Heart left ventricle (tissue), 16 donors: ENCODE measurements around the gene PNPLA1. TPM values are rescaled to one million over a fixed set of nuclear protein-coding genes. Genes with fewer than 3 reads are reported as not detected.

ENCODE experiments used
- ATAC-seq, 4 donors: fragments of 200-7000 bp; cut with Tn5 transposase; one replicate each; pipeline ENCODE4 v1.9.1; 2020 to 2022; ENCODE audit warnings: moderate library complexity in 4 of 4, mild to moderate bottlenecking in 3 of 4, moderate number of reproducible peaks in 1 of 4
- DNase-seq, 5 donors: peaks; one replicate each; pipeline ENCODE4 v3.0.0-alpha.2; 2020
- H3K27ac ChIP-seq, 12 donors: fragments of 200-600 bp; sonication (generic) in 4 of 12; one replicate each; pipeline versions ENCODE4 v1.5.0 to v1.8.0; 2016 to 2022; ENCODE audit warnings: mild to moderate bottlenecking in 2 of 12
- H3K27me3 ChIP-seq, 9 donors: fragments of 200-600 bp; sonication (generic) in 2 of 9; one replicate each; pipeline versions ENCODE4 v1.5.1 to v1.8.0; 2016 to 2022; ENCODE audit warnings: mild to moderate bottlenecking in 3 of 9
- H3K36me3 ChIP-seq, 9 donors: fragments of 200-600 bp; sonication (generic) in 2 of 9; one replicate each; pipeline versions ENCODE4 v1.5.0 to v1.8.0; 2018 to 2022; ENCODE audit warnings: mild to moderate bottlenecking in 2 of 9
- H3K4me1 ChIP-seq, 12 donors: fragments of 200-600 bp; sonication (generic) in 4 of 12; one replicate each; pipeline versions ENCODE4 v1.5.0 to v1.8.0; 2016 to 2022; ENCODE audit warnings: mild to moderate bottlenecking in 3 of 12
- H3K4me3 ChIP-seq, 12 donors: fragments of 200-600 bp; sonication (generic) in 4 of 12; one replicate each; pipeline versions ENCODE4 v1.5.0 to v1.8.0; 2017 to 2022; ENCODE audit warnings: mild to moderate bottlenecking in 9 of 12, moderate library complexity in 4 of 12
- H3K9me3 ChIP-seq, 12 donors: fragments of 200-600 bp; sonication (generic) in 4 of 12; one replicate each; pipeline versions ENCODE4 v1.5.0 to v1.8.0; 2016 to 2022; ENCODE audit warnings: mild to moderate bottlenecking in 1 of 12
- CTCF ChIP-seq, 12 donors: fragments of 200-600 bp; sonication (generic) in 4 of 12; IDR thresholded peaks; one replicate each; pipeline versions ENCODE4 v1.5.0 to v1.8.0; 2018 to 2022; ENCODE audit warnings: antibody characterized with exemption in 12 of 12, mild to moderate bottlenecking in 5 of 12
- POLR2A ChIP-seq, 2 donors: fragments of 450-650 bp; IDR thresholded peaks; one replicate each; pipeline ENCODE4 v1.6.1; 2017; ENCODE audit warnings: antibody characterized with exemption in 2 of 2, mild to moderate bottlenecking in 2 of 2, moderate library complexity in 2 of 2
- WGBS, 4 donors: extraction: QIAGEN DNeasy Blood & Tissue Kit in 2 of 4; methylation state at CpG; one replicate each; pipeline versions ENCODE4 v1.1.5 to v1.1.7; 2013 to 2018; 5-methylcytosine and 5-hydroxymethylcytosine counted together
- intact Hi-C, 10 donors: fragments of 100-400 bp; cut with DNase I; formaldehyde crosslinking; loops; one replicate each; pipeline versions ENCODE4 v1.11.1 to v1.14.2; 2022
- long read RNA-seq, 3 donors: library from polyadenylated mRNA; unstranded; transcript quantifications; one replicate each; pipeline ENCODE4 v2.0.0, GENCODE V29; 2020 to 2021
- polyA plus RNA-seq, 2 donors: library from polyadenylated mRNA; stranded (reverse); fragments of 200-250 nt; gene quantifications; one replicate each; pipeline ENCODE4 v1.2.3, GENCODE V29; 2013
- total RNA-seq, 9 donors: library from RNA; depleted of rRNA in 2 of 9; stranded (reverse); fragments of >200 nt in 2 of 9; fragmentation: NEBNext Ultra II Directional in 3 of 9; extraction: Animal tissue kit (Norgen Biotek cat#: 25700) in 3 of 9; gene quantifications; one replicate each; pipeline versions ENCODE4 v1.1.0 to v1.2.4, GENCODE V29; 2016 to 2023
- donor health status: ischemic (EF 13 %, LVEDD 7.1; RV severe dilation, severe dysfunction).
- donor health status: healthy with polysubstance abuse.
- donor health status: DM: no; HTN: yes; CAD: no.
- donor health status: DM: no; HTN: no; CAD: no.
- donor health status: ischemic (EF 25% LVEDD 6.9; RV normal size, moderate dysfunction).
- donor health status: ischemic (EF 25% LVEDD 5.7; RV mildly dilated, moderate dysfunction).
- donor health status: healthy.
- donor health status: DM: yes; HTN: yes; CAD: no.
- donor health status: ischemic (EF 35%, LVEDD 5.7; RV mildly dilated, moderate dysfunction).
- donor health status: nonischemic (EF 11% LVEDD 7.7; RV severe dilation, severe dysfunction).
- donor health status: DM: yes; HTN: yes; CAD: no.
- donor health status: PGD.
- donor health status: ischemic (EF 29% LVEDD 5.4; RV normal size, mild dysfunction).
- donor health status: nonischemic (EF 23%, LVEDD 6.1; RV moderate dilation, normal function).

Gene PNPLA1
- under 1 TPM in 1 of 9 donors, not detected in 8; 0.41 TPM for total RNA-seq
- under 1 TPM in 1 of 2 donors, not detected in 1; 0.06 TPM for polyA plus RNA-seq
- long read RNA-seq, donor 1, result 0 reads
- long read RNA-seq, donor 2, result 0 reads
- long read RNA-seq, donor 3, result 0 reads

GRCh38 chr6:36269834-36270705 lies at the start of gene PNPLA1:
TSS of gene PNPLA1 (plus strand) at chr6:36270060. CDS start at chr6:36270460, 400 bp downstream.
- intact Hi-C loops, result no loop called here
- Histone ChIP-seq H3K4me3 (no peak within 1 kb of the TSS), H3K9me3 (peaks cover 0 to 11% (median 1%) of the 10 kb centered on the region in 12 donors), H3K36me3 (no peaks in the 10 kb centered on the region), H3K4me1 (no peaks in the 10 kb centered on the region), H3K27ac (no peak within 1 kb of the TSS), H3K27me3 (peaks cover 0 to 40% (median 4%) of the 10 kb centered on the region in 9 donors)
- ATAC-seq (no peak), DNase-seq (no peak)
- 74 to 82% (median 79%) methylated on average over 27 to 32 of the region's 32 CpGs for WGBS, 4 donors
- TF ChIP-seq CTCF (IDR thresholded peaks at IDR 0.05), result no peak
- TF ChIP-seq POLR2A (IDR thresholded peaks at IDR 0.05), result no peak

- Histone ChIP-seq H3K9me3 (no peaks in the 10 kb centered on the region), H3K4me3 (no peak overlapping the region), H3K36me3 (peaks cover 0 to 99% (median 93%) of the 10 kb centered on the region in 9 donors), H3K27ac (no peak overlapping the region), H3K27me3 (no peaks in the 10 kb centered on the region), H3K4me1 (peaks cover 0 to 19% (median 0%) of the 10 kb centered on the region in 12 donors)
- DNase-seq (no peak), ATAC-seq (no peak)
- intact Hi-C loops, result no loop called here
- 89 to 92% (median 91%) methylated on average over 4 of the region's 4 CpGs for WGBS, 4 donors
- TF ChIP-seq CTCF (IDR thresholded peaks at IDR 0.05) (no peak), POLR2A (IDR thresholded peaks at IDR 0.05) (no peak)
These were observed 49.6 kb upstream of the PNPLA1 start for GRCh38 chr6:36220226-36220625.

- Histone ChIP-seq H3K4me1 (peaks cover 0 to 12% (median 0%) of the 10 kb centered on the region in 12 donors), H3K4me3 (no peak overlapping the region), H3K9me3 (no peaks in the 10 kb centered on the region), H3K36me3 (peaks cover 0 to 99% (median 93%) of the 10 kb centered on the region in 9 donors), H3K27me3 (no peaks in the 10 kb centered on the region), H3K27ac (no peak overlapping the region)
- WGBS, 4 donors, result 62 to 69% (median 64%) methylated on average over 2 of the region's 2 CpGs
- ATAC-seq (no peak), DNase-seq (no peak)
- no peak for TF ChIP-seq POLR2A (IDR thresholded peaks at IDR 0.05)
- TF ChIP-seq CTCF (IDR thresholded peaks at IDR 0.05), result no peak
- intact Hi-C loops, result no loop called here
These were observed 48.2 kb upstream of the PNPLA1 start for GRCh38 chr6:36221674-36222073.

- intact Hi-C loops, result no loop called here
- TF ChIP-seq POLR2A (IDR thresholded peaks at IDR 0.05) (no peak), CTCF (IDR thresholded peaks at IDR 0.05) (no peak)
- H3K36me3 ChIP-seq, result peaks cover 0 to 99% (median 91%) of the 10 kb centered on the region in 9 donors
- WGBS, 4 donors, result 81 to 87% (median 85%) methylated on average over 4 of the region's 4 CpGs
- H3K27ac ChIP-seq, result no peak overlapping the region
- no peak overlapping the region for H3K4me3 ChIP-seq
- peaks cover 0 to 8% (median 0%) of the 10 kb centered on the region in 12 donors for H3K4me1 ChIP-seq
- H3K27me3 ChIP-seq, result no peaks in the 10 kb centered on the region
- no peaks in the 10 kb centered on the region for H3K9me3 ChIP-seq
- DNase-seq (no peak), ATAC-seq (no peak)
These were observed 46.9 kb upstream of the PNPLA1 start for GRCh38 chr6:36222924-36223323.
